ENCODE data around the gene ACVRL1.

ACVRL1 gene

DNA sequence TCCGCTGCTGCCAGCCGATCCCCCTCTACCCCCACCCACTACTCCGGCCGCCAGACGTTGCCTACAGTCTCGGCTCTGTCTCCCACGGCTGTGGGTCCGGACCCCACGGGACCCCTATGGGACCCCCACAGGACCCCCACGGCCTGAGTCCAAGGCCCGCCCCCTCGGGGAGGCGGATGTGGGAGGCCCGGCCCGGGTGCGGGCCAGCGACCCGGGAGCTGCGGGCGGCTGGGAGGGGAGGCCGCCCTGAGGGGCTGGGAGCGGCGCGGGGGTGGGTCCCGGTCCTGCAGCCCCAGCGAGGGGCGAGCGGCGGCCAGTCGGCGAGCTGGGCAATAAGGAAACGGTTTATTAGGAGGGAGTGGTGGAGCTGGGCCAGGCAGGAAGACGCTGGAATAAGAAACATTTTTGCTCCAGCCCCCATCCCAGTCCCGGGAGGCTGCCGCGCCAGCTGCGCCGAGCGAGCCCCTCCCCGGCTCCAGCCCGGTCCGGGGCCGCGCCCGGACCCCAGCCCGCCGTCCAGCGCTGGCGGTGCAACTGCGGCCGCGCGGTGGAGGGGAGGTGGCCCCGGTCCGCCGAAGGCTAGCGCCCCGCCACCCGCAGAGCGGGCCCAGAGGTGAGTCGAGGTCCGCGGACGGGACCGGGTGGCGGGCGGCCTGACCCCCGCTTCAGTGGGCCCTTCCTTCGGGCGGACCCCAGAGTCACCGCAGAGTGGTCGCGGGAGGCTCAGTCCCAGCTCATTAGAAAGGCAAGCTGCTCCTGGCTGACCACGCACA is at the start of gene ACVRL1:
ACVRL1 (plus strand) TSS at position 422 of the 773 bp plus-strand sequence. CDS start 4,971 bp downstream, outside the sequence.
- no peak for DNase-seq

DNA sequence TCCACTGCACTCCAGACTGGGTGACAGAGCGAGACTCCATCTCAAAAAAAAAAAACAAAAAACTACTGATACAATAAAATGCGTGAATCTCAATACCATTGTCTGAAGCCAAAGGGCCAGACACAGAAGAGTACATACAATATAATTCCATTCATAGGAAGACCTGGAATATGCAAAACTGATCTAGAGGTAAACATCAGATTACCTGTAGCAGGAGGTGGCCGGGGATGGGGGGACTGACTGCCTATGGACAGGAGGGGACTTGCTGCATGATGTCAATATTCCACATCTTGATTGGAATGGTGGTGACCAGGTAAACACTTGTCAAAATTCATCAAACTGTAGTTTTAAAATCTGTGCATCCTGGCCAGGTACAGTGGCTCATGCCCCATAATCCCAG is 46.3 kb upstream of the ACVRL1 start:
- no peak for DNase-seq

DNA sequence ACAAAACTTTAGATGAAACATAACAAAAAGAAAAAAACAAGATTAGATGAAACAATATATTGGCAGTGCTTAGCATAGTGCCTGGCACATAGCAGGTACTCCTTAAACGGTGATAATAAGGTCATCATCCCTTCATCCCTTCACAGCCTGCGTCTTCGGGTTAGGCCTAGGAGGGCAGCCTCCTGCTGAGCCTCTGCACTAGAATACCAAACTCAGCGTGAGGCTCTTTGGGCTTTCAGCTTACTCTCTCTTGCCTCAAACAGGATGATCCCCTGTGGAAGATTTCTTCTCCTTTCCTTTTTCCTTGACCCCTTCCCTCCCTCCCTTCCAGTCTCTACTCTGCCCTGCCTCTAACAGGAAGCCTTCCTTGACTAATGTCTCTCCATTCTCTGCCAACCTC is 44.4 kb upstream of the ACVRL1 start:
- DNase-seq = no peak

DNA sequence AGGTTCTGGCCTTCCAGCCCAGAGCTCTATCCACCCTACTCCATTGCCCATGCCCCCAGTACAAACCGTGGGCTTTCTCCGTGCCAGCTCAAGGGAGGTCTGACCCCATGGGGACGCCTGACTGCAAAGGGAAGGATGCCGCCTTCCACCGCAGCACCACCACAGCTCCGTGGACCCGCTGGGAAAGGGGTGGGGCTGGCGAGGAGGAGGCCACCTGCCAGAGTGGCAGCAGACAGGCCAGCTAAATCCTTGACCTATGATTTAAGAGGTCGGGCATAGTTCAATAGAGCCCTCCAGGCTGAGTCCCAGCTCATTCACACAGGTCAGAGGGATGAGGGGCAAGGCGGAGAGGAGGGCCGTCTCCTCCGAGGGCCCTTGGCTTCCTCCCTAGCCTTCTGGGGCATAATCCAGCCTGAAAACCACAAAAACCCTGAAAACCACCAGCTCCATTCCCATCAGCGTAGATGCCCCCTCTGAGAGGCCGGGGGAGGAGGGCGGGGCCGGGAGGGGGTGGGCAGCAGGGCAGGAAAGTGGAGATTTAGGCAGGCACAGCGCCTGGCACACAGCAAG is 43.9 kb upstream of the ACVRL1 start:
- no peak for DNase-seq

DNA sequence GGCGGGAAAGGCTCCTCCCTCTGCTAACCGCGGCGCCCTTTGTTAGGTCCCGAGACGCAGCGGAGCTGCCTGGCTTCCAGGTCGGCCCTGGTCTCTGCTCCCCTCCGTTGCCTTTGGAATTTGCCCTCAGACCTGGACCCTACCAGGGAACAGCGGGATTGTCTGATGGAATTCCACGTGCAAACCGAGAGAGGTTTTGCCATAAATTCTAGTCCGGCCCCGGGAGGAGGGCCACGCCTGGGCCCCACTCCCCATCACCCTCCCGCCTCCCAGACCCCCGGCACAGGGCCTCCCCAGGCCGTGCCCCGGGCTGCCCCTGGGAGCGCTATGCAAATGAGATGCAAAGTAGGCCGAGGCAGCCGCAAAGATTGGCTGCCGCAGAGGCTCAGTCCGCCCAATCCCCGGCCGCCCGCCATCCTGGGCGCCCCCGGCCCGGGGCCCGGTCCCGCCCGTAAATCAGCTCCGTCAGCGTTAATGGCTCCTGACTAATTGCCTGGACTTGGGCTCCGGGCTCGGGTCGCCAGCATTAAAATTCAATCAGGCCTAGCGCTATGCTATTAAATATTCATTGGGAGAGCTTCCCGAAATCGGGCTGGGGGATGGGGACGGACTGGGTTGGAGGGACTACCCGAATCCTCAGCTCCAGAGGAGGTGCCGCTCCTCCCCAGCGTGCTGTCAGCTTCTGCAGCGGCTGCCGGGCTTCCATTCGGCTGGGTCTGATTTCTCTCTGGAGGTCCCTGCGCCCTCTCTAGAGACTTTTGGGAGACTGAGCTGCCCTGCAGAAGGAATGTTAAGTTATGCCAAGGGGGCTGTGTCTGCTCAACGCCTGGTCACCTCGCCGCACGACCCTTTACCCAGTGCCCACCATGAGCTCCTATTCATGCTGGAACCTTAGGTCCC is 43.1 kb upstream of the ACVRL1 start:
- DNase-seq = peak; percentile 20

DNA sequence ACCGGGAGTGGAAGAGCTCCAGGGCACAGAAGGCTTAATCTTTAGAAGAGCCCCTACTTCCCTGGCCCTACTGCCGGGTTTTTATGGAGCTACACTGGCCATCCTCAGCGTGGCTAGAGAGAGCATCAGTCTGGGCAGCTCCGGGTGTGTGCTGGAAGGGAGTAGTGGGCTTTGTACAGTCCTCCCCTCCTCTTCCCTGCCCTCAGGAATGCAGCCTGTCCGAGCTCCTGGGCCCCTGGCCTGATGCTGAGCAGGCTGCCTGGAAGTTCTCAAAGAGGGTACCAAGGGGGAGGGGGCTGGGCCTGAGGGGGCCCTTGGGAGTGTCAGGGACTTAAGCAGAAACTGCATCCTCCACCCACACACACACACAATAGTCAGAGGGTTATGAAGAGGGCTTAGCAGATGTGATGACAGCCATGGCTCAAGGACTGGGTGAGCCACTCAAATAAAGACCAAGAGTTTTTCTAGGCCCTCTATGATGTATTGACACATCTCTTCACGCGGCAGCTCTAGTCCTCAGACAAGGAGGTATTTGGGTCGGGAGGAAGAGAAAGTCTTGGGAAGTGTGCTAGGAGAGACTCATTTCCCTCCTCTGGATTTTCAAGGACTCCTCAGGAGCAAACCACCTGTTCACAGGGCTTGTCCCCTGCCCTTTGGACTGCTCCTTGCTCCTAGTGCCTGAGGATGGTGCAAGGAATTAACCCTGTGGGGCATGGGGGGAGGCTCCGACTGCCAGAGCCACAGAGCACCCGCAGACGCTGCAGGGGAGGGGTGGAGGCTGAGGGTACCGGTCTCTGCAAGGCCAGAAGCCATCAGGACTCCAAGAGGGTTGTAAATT is 42.3 kb upstream of the ACVRL1 start:
- no peak for DNase-seq

DNA sequence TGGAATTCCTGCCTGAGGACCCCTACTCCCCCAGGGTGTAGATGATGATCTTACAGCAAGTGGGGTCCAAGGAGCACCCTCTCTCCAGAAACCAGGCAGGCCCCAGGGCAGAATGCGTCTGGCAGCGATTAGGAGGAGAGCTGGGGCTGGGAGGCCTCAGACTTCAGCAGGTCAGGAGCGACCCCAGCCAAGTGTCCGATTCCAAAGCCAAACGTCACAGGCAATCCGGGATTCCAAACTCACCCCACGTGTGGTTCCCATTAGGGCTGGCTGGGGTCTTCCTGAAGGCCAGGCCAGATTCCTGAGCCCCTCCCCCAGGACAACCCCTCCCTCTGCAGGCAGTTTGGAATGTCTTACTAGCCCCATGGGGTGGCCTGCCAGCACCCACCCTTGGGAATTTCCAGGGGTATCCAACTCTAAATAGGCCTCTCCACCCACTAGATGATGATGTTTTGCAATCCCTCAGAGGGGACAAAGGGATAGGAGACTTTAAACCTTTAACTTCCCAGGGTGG is 41.5 kb upstream of the ACVRL1 start:
- DNase-seq = no peak

DNA sequence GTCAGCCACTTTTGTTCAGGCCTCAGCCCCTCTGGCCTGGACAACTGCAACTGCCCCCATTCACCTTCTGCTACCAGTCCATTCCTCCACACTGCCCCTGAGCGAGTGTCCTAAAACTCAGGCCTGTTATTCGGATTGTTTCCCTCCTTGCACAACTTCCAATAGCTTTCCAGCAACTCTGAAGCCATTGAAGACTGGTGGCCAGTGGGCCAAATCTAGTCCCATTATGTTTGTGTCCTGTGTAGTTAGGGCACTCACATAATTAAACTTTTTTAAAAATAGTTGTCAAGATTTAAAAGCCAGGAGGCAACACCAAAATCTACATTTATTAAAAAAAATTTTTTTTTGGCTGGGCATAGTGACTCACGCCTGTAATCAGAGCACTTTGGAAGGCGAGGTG is 41.0 kb upstream of the ACVRL1 start:
- DNase-seq = no peak

DNA sequence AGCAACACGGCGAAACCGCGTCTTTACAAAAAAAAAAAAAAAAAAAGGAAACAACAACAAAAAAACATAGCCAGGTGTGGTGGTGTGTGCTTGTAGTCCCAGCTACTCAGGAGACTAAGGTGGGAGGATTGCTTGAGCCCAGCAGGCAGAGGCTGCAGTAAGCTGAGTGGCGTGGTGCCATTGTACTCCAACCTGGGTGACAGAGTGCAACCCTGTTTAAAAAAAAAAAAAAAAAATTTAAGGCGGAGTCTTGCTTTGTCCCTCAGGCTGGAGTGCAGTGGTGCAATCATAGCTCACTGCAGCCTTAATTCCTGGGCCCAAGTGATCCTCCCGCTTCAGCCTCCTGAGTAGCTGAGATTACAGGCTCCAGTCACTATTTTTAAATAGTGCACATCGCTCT is 40.5 kb upstream of the ACVRL1 start:
- DNase-seq = no peak

DNA sequence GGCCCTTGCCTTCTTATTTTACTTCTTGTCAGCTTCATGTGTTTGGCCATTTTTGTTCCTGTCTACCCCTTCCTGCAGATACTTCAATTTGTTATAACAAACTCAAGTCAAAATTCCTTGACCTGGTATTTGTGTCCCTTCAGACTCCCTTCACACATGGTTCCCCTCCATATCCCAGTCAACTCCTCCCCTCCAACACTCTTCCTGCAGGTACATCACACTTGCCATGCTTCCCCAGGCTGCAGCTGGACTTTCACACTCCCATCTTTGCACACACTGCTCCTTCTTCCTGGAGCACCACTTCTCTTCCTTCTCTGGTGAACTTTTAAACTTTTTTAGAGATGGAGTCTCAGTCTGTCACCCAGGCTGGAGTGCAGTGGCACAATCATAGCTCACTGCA is 39.9 kb upstream of the ACVRL1 start:
- no peak for DNase-seq

DNA sequence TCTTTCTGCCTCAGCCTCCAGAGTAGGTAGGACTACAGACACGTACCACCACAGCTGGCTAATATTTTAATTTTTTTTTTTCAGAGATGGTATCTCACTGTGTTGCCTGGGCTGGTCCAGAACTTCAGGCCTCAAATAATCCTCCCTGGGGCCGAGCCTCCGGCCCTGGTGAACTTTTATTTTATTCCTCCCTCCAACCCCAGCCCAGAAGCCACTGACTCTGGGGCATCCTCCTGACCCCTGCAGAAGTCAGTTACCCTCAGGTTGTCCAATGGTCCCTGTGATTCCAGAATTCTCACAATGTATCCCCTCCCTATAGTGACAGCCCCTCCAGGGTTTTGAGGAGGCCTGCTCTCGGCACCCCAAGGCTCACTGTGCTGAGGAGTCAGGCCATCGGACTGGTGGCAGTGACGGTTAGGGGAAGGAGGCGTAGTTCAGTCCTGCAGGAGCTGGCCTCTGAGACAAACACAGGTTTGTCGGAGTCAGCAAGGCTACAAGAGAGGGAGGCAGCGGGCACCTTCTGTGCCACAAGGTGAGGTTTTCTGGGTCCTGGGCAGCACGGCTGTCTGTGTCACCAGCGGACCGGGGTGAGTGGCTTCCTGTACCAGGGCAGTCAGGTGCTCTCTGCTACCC is 39.4 kb upstream of the ACVRL1 start:
- no peak for DNase-seq

DNA sequence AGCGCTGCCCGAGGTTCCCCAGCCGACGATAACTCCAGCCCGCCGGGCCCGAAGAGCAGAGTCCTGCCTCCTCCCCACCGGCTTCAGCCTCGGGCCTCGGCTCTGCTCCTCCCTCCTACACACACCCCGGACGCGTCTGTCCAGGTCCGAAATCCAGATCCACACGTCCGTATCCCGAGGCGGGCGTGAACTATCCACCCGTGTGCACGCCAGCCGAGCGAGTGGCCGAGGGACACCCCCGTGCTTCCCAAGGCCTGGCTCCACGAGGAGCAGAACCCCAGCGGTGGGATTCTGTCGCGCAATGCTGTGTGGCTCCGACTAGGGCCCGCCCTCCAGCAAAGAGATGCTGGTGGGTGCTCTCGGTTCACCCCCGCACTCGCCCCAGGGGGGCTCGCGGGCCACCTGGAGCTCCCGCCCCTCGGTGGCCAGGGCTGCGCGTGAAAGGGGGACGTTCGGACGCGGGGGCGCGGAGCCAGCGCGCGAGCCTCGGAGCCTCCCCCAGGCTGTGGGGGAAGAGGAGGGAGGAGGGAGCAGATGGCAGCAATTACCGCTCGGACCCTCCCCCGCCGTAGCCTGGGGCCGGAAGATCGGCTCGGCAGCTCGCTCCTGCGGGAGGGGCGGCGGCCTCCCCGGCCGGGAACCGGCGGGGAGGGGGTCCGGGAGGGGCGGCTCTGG is 38.3 kb upstream of the ACVRL1 start:
- DNase-seq = no peak

DNA sequence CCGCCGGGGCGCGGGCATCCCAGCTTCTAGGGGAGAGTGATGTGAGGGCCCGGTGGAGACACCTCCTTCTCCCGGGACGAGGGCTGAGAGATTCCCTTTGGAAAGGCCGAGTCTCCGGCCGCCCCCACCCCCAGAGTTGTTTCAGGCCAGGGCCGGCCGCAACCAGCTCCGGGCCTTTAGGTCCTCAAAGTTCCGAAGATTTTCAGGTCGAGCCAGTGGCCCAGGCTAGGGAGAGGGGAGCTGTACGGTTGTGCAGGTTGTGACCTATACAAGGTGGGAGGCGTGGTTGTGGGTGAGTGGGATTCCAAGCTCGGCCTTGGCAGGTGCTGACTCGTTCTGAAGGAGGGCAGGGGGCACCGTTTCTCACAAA is 37.8 kb upstream of the ACVRL1 start:
- DNase-seq = no peak

DNA sequence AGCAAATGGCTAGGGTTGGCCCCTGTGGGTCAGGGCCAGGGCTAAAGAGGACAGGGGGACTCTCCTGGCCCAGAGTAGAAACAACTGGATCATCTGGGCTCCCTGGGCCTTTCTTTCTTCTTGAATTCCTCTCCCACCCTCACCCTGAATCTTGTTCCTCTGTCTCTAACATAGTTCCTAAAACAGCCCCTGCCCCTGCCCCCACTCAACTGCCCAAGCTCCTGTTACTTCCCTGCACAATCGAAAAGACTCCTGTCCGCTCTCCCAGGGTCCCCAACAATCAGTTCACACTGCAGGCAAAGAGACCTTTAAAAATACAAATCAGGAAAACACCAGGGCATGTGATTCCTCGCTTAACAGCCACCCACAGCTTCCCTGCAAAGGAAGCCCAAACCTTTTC is 37.4 kb upstream of the ACVRL1 start:
- DNase-seq = no peak

DNA sequence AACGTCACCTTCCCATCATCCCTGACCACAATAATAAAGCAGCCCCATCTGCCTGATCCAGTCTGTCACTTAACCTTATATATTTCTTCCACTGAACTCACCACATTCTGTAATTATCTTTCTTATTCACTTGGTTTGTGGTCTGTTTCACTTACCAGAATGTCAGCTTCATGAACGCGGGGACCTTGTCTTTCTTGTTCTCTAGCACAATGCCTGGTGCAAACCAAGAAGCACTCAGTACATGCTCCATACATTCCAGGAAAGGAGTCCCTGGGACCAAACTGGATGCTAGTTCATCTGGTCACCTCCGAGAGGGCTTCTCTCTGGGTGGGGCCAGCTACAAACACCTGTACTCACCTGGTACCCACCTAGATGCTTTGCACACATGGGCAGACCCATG is 36.8 kb upstream of the ACVRL1 start:
- no peak for DNase-seq

DNA sequence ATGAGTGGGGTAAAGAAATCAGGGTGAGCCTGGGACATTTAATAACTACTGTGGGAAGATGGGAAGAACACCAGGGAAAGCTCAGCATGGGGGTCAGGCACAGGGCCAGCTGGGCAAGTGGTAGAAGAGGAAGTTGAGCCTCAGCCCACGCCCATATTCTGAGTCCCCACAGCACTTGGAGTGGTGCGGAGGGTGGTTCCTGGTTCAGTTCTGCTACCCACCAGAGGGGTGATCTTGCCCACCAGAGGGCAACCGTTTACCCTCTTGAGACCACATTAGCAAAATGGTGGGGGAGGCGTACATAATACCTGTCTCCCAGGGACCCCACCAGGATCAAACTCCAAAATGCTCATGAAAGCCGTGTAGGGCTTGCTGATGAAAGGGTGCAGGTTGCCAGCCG is 36.2 kb upstream of the ACVRL1 start:
- no peak for DNase-seq

DNA sequence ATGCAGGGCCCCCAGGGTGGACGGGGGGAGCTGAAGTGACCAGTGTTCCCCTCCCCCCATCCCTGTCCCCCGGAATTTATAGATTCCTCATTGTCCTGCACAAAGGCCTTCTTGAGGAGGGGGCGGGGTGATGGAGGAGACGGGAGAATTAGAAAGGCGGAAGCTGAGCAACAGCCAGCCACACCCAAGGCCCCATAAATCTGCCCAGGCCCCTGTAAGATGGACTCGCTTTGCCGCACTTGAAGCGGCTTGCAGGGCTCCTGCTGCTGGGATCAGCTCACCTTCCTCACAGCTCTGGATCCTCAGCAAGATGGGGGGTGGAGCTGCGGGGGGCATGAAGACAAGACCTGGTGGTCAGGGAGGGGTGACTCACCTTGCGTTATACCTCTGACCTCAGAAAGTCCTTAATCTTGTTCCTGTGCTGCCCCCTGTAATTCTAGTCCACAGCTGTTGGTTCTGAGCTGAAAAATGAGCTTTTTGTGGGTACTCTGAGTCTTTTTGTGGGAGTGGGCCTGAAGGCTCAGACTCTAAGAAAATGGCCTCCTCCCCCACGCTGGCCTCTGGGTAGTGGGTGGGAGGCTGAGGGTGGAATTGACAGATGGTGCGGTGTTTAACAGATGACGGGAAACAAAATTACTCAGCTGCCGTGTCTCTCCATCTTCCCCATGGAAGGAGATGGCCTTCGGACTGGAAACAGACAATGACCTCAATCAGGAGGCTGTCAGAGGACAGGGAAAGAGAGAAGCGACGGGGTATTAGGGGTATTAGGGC is 35.2 kb upstream of the ACVRL1 start:
- no peak for DNase-seq

DNA sequence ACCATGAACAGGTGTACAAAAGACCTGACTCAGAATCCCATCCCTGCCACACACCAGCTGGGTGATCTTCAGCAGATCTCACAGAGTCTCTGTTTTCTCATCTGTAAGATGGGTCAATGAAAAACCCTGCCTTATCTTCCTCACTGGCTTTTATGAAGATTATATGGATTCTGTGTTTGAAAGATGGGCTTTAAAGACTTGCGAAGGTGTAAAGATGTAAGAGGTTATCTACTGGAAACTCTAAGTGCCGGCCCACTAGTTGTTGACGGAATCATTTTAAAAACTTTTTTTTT is 34.7 kb upstream of the ACVRL1 start:
- no peak for DNase-seq

DNA sequence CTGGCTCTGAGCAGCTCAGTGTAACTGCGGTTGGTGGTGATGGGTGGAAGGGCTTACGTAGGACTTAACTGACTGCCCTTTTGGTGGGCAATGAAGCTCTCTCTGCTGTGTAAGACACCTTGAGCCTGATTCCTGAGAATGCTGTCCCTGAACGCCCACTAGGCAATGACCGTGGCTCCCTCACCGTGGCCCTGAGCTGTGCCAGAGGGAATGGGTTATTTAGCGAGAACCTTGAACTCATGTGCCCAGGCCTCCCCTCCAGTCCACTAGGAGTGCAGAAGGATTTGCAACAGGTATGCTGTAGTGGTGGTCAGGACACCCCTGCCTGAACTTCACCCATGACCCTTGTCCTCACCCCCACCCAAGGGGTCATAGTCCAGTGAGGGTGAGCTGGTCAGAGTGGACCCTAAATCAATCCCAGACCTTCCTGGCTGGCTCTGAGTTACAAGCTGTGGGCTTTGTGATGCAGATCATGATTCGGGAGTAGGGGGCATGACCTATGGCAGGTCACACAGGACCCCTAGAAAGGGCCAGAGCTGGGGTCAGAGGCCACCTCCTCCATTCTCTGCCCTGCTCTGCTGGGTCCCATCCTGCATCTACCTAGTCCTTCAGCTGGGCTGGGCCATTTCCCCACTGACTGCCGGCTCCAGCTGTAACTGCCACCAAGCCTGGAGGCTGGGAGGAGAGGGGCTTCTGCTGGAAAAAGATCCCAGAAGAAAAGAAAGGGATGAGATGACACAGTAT is 33.9 kb upstream of the ACVRL1 start:
- DNase-seq = no peak

DNA sequence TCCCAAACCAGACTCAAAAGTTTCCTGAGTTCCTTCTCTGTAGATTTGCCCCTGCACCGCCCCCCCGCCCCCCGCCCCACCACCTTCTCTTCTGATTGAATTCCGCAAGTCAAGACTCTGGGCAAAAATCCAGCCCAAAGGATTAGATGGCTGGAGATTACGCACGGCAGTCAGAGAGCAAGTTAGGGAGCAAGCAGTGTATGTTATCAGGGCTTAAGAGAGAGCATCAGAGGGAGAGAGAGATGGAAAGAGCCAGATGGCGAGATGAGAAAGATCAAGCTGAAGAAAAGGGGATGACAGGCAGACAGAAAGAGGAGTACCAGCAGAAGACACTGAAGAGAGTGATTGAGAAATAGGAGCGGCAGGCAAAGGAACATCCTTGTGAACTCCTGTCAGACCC is 33.3 kb upstream of the ACVRL1 start:
- DNase-seq = no peak
